Psoas muscle (tissue), 8 donors: ENCODE results near the gene PURA. TPM values are rescaled to one million over a fixed set of nuclear protein-coding genes. Genes with fewer than 3 reads are reported as not detected.

Experiments
- ATAC-seq, 4 donors: fragments of 200-7000 bp; cut with Tn5 transposase; one replicate each; pipeline ENCODE4 v1.9.1; 2020; ENCODE audit warnings: moderate library complexity in 3 of 4, mild to moderate bottlenecking in 2 of 4
- DNase-seq, 2 donors: peaks; one replicate each; pipeline ENCODE4 v3.0.0-alpha.2; 2020
- H3K27ac ChIP-seq: fragments of 200-600 bp; one replicate; pipeline ENCODE4 v1.8.0; 2022
- H3K27me3 ChIP-seq, 3 donors: fragments of 200-600 bp in 1 of 3; one replicate each; pipeline versions ENCODE4 v1.6.1 to v1.8.0; 2013 to 2022; ENCODE audit warnings: low read length in 2 of 3, mild to moderate bottlenecking in 2 of 3, moderate library complexity in 1 of 3; ENCODE audit not compliant: insufficient read depth in 3 of 3
- H3K36me3 ChIP-seq, 2 donors: fragments of 200-600 bp in 1 of 2; one replicate each; pipeline versions ENCODE4 v1.6.1 to v1.8.0; 2013 to 2022; ENCODE audit warnings: low read depth in 1 of 2, mild to moderate bottlenecking in 1 of 2, moderate library complexity in 1 of 2; ENCODE audit not compliant: insufficient read depth in 1 of 2
- H3K4me1 ChIP-seq: fragments of 200-600 bp; one replicate; pipeline ENCODE4 v1.8.0; 2022
- H3K4me3 ChIP-seq: fragments of 200-600 bp; one replicate; pipeline ENCODE4 v1.8.0; 2022; ENCODE audit warnings: mild to moderate bottlenecking
- H3K9me3 ChIP-seq: fragments of 200-600 bp; one replicate; pipeline ENCODE4 v1.8.0; 2022
- WGBS, 3 donors: extraction: QIAGEN DNeasy Blood & Tissue Kit; methylation state at CpG; one replicate each; pipeline versions ENCODE4 v1.1.6 to v1.1.7; 2013; 5-methylcytosine and 5-hydroxymethylcytosine counted together
- intact Hi-C, 2 donors: fragments of 100-400 bp; cut with DNase I; formaldehyde crosslinking; loops; one replicate each; pipeline versions ENCODE4 v1.11.0 to v1.14.2; 2022
- polyA plus RNA-seq, 3 donors: library from polyadenylated mRNA; stranded (reverse); fragments of 200-250 nt; gene quantifications; one replicate each; pipeline ENCODE4 v1.2.3, GENCODE V29; 2013
- total RNA-seq, 4 donors: library from RNA; stranded (reverse); fragmentation: NEBNext Ultra II Directional in 2 of 4; extraction: Animal tissue kit (Norgen Biotek cat#: 25700) in 2 of 4; gene quantifications; one replicate each; pipeline versions ENCODE4 v1.2.1 to v1.2.4, GENCODE V29; 2021 to 2023
- TF ChIP-seq, protein P1 (sequence below): fragments of 200-600 bp; IDR thresholded peaks from one replicate; pipeline ENCODE4 v1.8.0; 2022; ENCODE audit warnings: antibody characterized with exemption
- donor health status: healthy with polysubstance abuse.
- donor health status: DM: no; HTN: no; CAD: no; lungs with moderate emphysema.
- donor health status: Bipolar disorder and iron deficiency.
- donor health status: healthy.
- donor health status: DM: yes; HTN: yes; CAD: no.
- donor health status: DM: no; HTN: no; CAD: no.
- donor health status: DM: no; HTN: no; CAD: no.
- donor health status: DM: yes; HTN: yes; CAD: no.

The PURA gene
- total and polyA plus RNA-seq, 7 donors, result 3.2 to 20.4 (median 11.8) TPM

DNA sequence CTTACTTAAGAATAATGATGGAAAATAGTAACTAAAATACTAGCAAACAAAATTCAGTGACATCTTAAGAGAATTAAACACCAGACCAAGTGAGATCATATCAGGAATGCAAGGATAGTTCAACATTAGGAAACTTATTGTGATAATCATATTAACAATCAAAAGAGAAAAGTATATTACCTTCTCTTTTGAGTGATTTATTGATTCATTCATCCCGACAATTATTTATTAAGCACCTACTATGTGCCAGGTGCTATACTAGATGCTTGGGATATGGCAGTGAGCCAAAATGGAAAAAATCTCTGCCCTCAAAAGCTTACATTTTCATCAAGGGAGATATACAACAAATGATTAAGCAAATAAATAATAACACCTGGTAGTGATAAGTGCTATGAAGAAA is 23.7 kb upstream of the PURA start:
- DNase-seq (no peak), ATAC-seq (no peak)
- H3K4me1 ChIP-seq, result no peaks in the 10 kb centered on the region
- H3K27ac ChIP-seq, result no peak overlapping the region
- no peaks in the 10 kb centered on the region for H3K27me3 ChIP-seq
- TF ChIP-seq, protein P1, sequence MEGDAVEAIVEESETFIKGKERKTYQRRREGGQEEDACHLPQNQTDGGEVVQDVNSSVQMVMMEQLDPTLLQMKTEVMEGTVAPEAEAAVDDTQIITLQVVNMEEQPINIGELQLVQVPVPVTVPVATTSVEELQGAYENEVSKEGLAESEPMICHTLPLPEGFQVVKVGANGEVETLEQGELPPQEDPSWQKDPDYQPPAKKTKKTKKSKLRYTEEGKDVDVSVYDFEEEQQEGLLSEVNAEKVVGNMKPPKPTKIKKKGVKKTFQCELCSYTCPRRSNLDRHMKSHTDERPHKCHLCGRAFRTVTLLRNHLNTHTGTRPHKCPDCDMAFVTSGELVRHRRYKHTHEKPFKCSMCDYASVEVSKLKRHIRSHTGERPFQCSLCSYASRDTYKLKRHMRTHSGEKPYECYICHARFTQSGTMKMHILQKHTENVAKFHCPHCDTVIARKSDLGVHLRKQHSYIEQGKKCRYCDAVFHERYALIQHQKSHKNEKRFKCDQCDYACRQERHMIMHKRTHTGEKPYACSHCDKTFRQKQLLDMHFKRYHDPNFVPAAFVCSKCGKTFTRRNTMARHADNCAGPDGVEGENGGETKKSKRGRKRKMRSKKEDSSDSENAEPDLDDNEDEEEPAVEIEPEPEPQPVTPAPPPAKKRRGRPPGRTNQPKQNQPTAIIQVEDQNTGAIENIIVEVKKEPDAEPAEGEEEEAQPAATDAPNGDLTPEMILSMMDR, result no peak
- no peaks in the 10 kb centered on the region for H3K36me3 ChIP-seq
- peaks cover 15% of the 10 kb centered on the region for H3K9me3 ChIP-seq
- no peak overlapping the region for H3K4me3 ChIP-seq
- intact Hi-C loops, result no loop called here
- WGBS, 3 donors, result 90 to 94% (median 94%) methylated on average over 1 of the region's 1 CpG

DNA sequence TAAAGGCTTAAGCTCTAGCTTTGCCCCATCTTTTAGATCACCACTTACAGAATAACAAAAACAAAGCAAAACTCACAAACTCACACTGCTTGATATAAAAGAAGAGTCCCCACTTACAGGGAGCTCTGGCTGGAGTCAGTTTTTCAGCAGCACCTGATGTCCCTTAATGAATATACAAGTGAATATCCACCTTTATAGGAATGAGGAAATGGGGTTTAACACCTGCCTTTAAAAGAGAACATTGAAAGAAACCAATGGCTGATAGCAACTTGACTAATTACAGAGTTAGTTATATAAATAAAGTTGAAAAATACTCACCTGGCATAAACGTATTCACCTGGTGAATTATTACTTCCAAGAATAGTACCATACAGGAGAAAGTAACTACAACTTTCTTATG is 20.7 kb upstream of the PURA start:
- H3K4me3 ChIP-seq, result no peak overlapping the region
- ATAC-seq (no peak), DNase-seq (no peak)
- no peaks in the 10 kb centered on the region for H3K36me3 ChIP-seq
- H3K27ac ChIP-seq, result no peak overlapping the region
- WGBS, 3 donors, result 52 to 77% (median 64%) methylated on average over 1 of the region's 1 CpG
- H3K9me3 ChIP-seq, result peaks cover 15% of the 10 kb centered on the region
- TF ChIP-seq, protein P1, result no peak
- H3K4me1 ChIP-seq, result no peaks in the 10 kb centered on the region
- no peaks in the 10 kb centered on the region for H3K27me3 ChIP-seq
- intact Hi-C loops, result no loop called here

DNA sequence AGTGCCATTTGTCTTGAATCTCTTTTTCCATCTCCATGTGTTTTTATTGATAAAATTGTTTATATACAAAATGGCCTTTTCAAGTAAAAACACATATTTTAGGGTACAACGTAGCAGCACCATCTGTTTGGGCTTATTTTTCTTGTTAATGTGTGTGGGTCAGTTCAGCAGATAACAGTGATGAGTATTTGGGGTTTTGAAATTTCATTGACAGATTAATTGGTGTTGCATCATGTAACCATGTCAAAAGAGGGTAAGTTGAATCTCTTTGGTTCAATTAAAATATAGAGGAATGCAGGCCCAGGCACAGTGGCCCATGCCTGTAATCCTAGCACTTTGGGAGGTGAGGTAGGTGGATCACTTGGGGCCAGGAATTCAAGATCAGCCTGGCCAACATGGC is 20.0 kb upstream of the PURA start:
- Histone ChIP-seq H3K9me3 (peaks cover 15% of the 10 kb centered on the region), H3K4me3 (no peak overlapping the region), H3K27me3 (no peaks in the 10 kb centered on the region), H3K4me1 (no peaks in the 10 kb centered on the region), H3K27ac (no peak overlapping the region), H3K36me3 (no peaks in the 10 kb centered on the region)
- ATAC-seq (no peak), DNase-seq (no peak)
- TF ChIP-seq, protein P1, result no peak
- intact Hi-C loops, result no loop called here
- WGBS, 3 donors, result 76 to 85% (median 76%) methylated on average over 1 of the region's 1 CpG

GRCh38 chr5:140094889-140095288 is 19.0 kb upstream of the PURA start:
- no peaks in the 10 kb centered on the region for H3K27me3 ChIP-seq
- intact Hi-C loops, result no loop called here
- H3K36me3 ChIP-seq, result no peaks in the 10 kb centered on the region
- H3K9me3 ChIP-seq, result peaks cover 9% of the 10 kb centered on the region
- H3K4me3 ChIP-seq, result no peak overlapping the region
- no peaks in the 10 kb centered on the region for H3K4me1 ChIP-seq
- ATAC-seq, result no peak
- H3K27ac ChIP-seq, result no peak overlapping the region
- TF ChIP-seq, protein P1, result no peak
- DNase-seq, result no peak

- Histone ChIP-seq H3K27ac (no peak overlapping the region), H3K4me1 (peaks cover 3% of the 10 kb centered on the region), H3K36me3 (no peaks in the 10 kb centered on the region), H3K4me3 (no peak overlapping the region), H3K9me3 (no peaks in the 10 kb centered on the region), H3K27me3 (no peaks in the 10 kb centered on the region)
- DNase-seq, result no peak
- intact Hi-C loops, result no loop called here
- 84 to 93% (median 84%) methylated on average over 1 of the region's 1 CpG for whole genome bisulfite sequencing, 3 donors
- no peak for ATAC-seq
- TF ChIP-seq, protein P1, result no peak
Observed at GRCh38 chr5:140101179-140101578, 12.7 kb upstream of the PURA start.
